Activated T-helper 1 cell treated with Interleukin-2 at 50 U/mL for 16 hours (primary cell): ENCODE results near the gene ITGA11.

ENCODE experiments used
- DNase-seq: peaks from one replicate; pipeline ENCODE4 v3.0.0-alpha.2; 2020; ENCODE audit warnings: low read depth

Gene ITGA11

DNA sequence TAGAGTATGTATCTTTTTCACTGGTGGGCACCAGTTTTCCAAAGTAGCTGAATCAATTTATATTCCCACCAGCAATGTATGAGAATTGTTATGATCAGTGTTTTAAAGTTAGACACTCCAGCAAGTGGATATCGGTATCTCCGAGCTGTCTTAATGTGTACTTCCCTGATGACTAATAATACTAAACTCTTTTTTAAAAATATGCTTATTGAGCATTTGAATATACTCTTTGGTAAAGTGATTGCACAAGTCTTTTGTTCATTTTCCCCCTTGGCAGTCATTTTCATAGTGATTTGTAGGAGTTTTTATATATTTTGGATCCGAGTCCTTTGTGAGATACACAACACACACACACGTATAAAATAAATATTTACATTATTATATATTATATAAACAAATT is 166.9 kb downstream of the ITGA11 start:
- no peak for DNase-seq

DNA sequence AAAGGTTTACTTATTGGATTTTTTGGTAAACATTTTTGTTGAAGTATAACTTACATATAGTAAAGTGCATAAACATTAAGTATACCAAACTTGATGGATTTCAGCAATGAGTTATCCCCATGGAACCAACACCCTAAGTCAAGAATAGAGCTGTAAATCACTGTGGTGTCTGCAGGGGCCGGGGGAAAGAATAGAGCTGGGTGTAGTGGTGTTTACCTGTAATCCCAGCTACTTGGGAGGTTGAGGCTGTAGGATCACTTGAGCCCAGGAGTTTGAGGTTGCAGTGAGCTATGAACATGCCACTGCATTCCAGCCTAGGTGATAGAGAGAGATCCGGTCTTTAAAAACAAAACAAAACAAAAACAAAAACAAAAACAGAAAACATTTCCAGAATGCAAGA is 167.7 kb downstream of the ITGA11 start:
- DNase-seq, result no peak

DNA sequence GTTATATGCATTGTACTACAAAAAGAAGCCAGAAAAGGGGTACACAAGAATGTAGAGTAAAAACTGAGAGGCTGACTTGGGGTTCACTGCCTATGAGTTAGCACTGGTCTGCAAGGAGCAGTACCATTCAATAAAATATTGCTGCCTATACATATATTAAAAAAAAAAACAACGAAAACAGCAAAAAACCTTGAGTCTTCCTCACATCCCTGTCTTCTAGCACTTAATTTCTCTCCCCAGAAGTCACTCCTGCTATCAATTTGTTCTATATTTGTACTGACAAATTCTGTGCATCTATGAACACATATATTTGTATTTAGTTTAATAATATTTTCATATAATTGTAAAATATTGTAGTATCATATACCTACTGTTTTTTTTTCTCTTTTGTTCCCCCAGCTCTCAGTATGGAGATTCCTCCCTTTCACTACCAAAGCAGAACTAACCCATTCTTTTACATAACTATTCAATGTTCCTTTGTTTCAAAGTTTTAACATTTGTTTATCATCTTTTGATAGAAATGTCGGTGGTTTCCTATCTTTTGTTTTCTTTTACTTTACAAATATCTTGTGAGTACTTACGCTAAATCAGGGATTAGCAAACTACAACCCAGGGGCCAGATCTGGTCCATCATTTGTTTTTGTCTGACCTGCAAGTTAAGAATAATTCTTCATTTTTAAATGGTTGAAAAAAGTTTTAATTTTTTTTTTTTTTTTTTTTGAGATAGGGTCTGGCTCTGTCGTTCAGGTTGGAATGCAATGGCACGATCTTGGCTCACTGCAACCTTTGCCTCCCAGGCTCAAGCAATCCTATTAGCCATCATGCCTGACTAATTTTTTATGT is 169.2 kb downstream of the ITGA11 start:
- no peak for DNase-seq

DNA sequence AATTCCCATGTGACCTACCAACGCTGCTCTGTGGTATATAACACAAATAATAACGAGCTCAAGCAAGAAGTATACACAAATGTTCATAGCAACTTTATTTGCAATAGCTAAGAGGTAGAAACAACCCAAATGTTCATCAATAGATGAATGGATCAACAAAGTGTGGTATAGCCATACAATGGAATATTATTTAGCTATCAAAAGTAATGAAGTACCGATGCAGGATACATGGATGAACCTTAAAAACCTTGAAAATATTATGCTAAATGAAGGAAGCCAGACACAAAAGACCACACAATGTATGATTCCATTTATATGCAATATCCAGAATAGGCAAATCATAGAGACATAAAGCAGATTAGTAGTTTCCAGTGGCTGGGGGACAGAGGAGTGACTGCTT is 170.0 kb downstream of the ITGA11 start:
- no peak for DNase-seq

DNA sequence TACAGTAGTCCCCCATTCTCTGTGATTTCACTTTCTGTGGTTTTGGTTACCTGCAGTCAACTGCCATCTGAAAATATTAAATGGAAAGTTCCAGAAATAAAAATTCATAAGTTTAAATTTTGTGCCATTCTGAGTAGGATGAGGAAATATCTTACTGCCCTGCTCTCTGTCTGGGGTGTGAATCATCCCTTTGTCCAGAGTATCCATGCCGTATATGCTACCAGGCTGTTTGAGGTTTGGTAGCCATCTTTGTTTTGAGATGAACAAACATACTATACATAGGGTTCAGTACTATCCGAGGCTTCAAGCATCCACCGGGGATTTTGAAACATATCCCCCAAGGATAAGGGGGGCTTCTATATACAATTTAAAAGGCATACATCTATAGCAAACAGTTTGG is 170.7 kb downstream of the ITGA11 start:
- no peak for DNase-seq

DNA sequence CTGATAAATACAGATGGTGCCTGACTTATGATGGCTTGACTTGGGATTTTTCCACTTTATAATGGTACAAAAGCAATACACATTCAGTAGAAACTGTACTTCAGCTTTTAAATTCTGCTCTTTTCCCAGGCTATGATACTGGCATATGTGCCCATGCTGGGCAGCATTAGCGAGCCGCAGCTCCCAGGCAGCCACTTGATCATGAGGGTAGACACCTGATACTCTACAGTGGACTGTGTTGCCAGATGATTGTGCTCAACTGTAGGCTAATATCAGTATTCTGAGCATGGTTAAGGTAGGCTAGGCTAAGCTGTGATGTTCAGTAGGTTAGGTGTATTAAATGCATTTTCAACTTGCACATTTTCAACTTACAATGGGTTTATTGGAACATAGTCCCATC is 172.1 kb downstream of the ITGA11 start:
- DNase-seq, result no peak

DNA sequence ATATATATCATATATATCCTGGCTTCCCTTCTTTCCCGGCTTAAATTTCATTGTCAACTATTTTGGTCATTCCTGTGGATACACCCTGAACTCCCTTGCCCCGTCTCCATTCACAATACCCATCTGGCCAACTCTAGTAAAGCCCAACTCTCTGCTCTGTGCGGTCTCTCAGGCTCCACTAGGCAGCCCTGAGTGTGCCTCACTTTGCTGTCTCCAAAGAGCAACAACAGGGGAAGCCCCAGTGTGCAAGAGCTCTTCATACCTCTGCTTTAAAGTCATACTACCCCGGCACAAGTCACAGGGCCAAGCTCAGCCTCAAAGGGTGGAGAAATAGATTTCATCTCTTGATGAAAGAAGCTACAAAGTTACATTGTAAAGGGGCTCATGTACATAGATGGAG is 173.3 kb downstream of the ITGA11 start:
- DNase-seq, result no peak

DNA sequence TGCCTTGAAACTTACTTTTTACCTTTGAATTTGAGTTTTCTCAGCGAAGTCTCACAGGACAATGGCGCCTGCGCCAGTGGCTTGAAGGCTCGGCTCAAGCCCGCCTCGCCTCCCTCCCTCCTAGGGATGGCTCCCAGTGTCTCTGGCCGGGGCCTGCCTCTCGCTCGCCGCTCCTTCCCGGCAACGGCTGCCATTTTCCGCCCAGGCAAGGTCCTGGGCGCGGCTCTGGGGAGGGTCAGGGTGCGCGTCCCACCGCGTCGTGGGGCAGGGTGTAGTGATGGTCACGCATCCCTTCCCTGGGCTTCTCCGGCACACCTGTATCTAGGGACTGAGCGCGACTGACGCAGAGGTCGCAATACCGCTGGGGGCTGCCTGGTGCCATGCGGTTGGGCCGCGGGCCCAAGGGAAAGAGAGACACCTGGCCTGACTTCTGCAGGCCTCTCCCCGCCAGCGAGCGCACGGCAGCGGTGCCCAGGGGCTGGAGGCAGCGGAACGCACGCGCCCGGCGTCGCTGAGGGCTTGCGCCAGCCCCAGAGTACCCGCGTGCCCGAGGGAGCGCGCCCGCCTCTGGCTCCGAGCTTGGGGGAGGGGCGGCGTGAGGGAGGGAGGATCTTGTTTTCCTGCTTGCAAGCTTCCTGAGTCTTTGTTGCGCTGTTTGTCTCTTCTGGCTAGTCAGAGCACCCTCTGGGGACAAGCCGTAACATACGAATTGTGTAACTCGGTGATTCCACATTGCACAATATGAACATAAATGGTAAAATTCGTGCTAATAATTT is 175.1 kb downstream of the ITGA11 start:
- peak; percentile 64 for DNase-seq

DNA sequence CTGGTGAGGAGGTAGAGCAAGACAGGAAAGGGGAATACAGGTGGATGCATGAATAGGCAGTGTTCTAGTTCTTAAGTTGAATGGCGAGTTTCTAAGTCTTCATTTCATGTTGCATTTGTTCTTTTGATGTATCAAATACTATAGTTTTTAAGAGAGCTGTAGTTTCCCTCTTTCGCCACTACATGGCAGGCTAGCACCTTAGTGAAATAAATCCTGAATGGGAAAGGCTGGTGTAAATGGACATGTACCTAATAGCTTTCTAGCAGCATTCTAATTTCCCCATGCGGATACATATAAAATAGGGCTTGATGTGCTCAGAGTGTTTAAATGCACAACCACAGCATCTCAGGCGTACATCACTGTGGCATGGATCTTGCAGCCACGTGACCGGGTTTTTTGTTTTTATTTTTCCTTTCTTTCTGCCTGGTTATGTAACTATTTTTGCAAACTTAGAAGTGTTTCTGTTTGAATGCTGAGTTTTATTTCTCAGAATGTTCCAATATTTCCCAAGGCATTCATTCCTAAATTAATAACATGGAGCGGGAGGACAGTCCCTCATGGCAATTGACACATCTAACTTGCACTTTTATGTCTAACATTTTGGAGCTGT is 178.9 kb downstream of the ITGA11 start:
- no peak for DNase-seq

DNA sequence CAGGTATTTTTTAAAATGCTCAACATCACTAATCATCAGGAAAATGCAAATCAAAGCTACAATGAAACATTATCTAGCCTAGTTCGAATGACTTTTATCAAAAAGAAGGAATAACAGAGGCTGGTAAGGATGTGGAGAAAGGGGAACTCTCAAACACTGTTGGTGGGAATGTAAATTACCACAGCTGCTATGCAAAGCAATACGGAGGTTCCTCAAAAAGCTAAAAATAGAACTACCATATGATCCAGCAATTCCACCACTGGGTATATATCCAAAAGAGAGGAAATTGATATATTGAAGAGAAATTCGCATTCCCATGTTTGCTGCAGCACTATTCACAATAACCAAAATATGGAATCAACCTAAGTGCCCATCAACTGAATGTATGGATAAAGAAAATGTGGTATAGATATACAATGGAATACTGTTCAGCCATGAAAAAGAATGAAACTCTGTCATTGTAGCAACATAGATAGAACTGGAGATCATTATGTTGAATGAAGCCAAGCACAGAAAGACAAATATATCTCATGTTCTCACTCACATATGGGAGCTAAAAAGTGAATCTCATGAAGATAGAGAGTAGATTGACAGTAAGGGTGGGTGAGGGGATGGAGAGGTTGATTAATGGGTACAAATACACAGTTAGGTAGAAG is 182.8 kb downstream of the ITGA11 start:
- DNase-seq, result no peak
